BJ (cell line): ENCODE results near the gene IGSF6. TPM values are rescaled to one million over a fixed set of nuclear protein-coding genes. Genes with fewer than 3 reads are reported as not detected.
"Not testable (repeated sequence)": the region's sequence is repeated elsewhere in the genome, so short reads cannot be mapped to it uniquely, and the experiment has no call there.

Source experiments
- CTCF ChIA-PET: fragments of 350-600 bp; formaldehyde crosslinking; extraction: SDS; loops from one replicate; lab custom pipeline; 2021; ENCODE audit warnings: antibody characterized with exemption, inconsistent platforms; lab: Yijun Ruan, JAX
- POLR2A ChIA-PET: fragments of 300-600 bp; sonication (Branson Sonifier 250); formaldehyde crosslinking; extraction: SDS; loops from one replicate; lab custom pipeline; 2021; ENCODE audit warnings: antibody characterized with exemption; lab: Charles Lee
- DNase-seq: peaks from one replicate; pipeline ENCODE4 v3.0.0-alpha.2; 2011; ENCODE audit warnings: low read depth
- H3K27me3 ChIP-seq: 2 replicates; pipeline ENCODE4 v1.6.0; 2011; ENCODE audit warnings: low read length; ENCODE audit not compliant: control insufficient read depth, insufficient read depth
- H3K36me3 ChIP-seq: 2 replicates; pipeline ENCODE4 v1.5.1; 2011; ENCODE audit warnings: low read length; ENCODE audit not compliant: control insufficient read depth, insufficient read depth
- H3K4me3 ChIP-seq: 2 replicates; pipeline ENCODE4 v1.5.1; 2011; ENCODE audit warnings: low read depth, mild to moderate bottlenecking, control low read depth, low read length
- polyA plus RNA-seq: library from polyadenylated mRNA; depleted of rRNA; stranded (reverse); fragments of >200 nt; gene quantifications from 2 replicates; pipeline ENCODE4 v1.2.3, GENCODE V29; 2011
- TF ChIP-seq, protein P1 (sequence below): IDR thresholded peaks from 2 replicates; pipeline ENCODE4 v1.5.1; 2011; ENCODE audit warnings: low read depth, mild to moderate bottlenecking, control low read depth, inconsistent platforms, low read length, moderate library complexity; ENCODE audit not compliant: insufficient read depth

The IGSF6 gene
- polyA plus RNA-seq, 1 experiment: not detected

DNA sequence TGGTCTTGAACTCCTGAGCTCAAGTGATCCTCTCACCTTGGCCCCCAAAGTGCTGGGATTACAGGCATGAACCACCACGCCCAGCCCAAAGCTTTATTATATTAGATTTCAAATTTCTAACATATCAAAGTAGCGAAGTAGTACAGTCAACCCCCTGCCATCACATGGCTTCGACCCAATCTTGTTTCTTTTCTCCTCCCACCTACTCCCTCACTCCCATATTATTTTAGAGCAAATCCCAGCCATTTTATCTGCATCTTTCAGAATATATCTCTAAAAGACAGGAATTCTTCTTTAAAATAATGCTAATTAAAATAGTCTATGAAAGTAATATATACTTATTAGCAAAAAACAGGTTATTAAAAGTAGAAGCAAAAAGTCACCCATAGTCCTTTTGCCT, 893 bp downstream of the IGSF6 start:
- no peak overlapping the region for H3K4me3 ChIP-seq
- peaks cover 1% of the 10 kb centered on the region; the same call in 1 of the 2 replicates for H3K36me3 ChIP-seq
- H3K27me3 ChIP-seq: no peaks in the 10 kb centered on the region
- ChIA-PET CTCF (no interaction called here), POLR2A (no interaction called here)
- TF ChIP-seq, protein P1, sequence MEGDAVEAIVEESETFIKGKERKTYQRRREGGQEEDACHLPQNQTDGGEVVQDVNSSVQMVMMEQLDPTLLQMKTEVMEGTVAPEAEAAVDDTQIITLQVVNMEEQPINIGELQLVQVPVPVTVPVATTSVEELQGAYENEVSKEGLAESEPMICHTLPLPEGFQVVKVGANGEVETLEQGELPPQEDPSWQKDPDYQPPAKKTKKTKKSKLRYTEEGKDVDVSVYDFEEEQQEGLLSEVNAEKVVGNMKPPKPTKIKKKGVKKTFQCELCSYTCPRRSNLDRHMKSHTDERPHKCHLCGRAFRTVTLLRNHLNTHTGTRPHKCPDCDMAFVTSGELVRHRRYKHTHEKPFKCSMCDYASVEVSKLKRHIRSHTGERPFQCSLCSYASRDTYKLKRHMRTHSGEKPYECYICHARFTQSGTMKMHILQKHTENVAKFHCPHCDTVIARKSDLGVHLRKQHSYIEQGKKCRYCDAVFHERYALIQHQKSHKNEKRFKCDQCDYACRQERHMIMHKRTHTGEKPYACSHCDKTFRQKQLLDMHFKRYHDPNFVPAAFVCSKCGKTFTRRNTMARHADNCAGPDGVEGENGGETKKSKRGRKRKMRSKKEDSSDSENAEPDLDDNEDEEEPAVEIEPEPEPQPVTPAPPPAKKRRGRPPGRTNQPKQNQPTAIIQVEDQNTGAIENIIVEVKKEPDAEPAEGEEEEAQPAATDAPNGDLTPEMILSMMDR: no peak
- DNase-seq: no peak

DNA sequence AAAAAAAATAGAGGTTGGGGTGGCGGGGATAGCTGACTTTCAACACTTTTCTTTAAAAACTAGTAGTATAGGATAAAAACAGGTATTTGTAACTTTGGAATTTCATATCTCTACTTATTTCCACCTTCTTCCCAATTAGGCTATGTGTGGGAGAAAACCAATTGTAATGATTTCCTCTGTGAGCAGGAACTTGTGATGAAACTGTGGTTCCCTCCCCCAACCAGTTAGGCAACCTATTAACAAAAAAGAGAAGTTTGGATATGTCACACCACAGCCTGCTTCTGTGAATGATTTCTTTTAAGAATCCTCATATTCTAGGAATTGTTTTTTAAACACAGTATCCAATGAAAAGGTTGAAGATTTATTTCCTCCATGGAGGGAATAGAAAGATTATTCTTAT, 1.9 kb downstream of the IGSF6 start:
- Histone ChIP-seq H3K36me3 (peaks cover 1% of the 10 kb centered on the region; the same call in 1 of the 2 replicates), H3K27me3 (no peaks in the 10 kb centered on the region), H3K4me3 (no peak overlapping the region)
- DNase-seq: no peak
- POLR2A ChIA-PET: no interaction called here
- TF ChIP-seq, protein P1: no peak
- CTCF ChIA-PET: no interaction called here

DNA sequence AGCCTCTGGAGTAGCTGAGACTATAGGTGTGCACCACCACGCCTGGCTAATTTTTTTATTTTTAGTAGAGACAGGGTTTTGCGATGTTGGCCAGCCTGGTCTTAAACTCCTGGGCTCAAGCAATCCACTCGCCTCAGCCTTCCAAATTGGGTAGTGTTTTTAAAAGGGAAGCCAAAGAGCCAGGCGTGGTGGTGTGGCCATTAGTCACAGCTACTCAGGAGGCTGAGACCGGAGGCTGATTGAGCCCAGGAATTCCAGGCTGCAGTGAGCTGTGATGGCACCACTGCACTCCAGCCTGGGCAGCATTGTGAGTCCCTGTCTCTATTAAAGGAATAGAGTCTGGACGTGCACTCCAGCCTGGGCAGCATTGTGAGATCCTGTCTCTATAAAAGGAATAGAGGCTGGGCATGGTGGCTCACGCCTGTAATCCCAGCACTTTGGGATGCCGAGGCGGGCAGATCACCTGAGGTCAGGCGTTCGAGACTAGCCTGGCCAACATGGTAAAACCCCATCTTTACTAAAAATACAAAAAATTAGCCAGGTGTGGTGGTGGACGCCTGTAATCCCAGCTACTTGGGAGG, 2.5 kb downstream of the IGSF6 start:
- H3K4me3 ChIP-seq, CTCF ChIA-PET, POLR2A ChIA-PET, H3K36me3 ChIP-seq, DNase-seq, H3K27me3 ChIP-seq: not testable (repeated sequence)

DNA sequence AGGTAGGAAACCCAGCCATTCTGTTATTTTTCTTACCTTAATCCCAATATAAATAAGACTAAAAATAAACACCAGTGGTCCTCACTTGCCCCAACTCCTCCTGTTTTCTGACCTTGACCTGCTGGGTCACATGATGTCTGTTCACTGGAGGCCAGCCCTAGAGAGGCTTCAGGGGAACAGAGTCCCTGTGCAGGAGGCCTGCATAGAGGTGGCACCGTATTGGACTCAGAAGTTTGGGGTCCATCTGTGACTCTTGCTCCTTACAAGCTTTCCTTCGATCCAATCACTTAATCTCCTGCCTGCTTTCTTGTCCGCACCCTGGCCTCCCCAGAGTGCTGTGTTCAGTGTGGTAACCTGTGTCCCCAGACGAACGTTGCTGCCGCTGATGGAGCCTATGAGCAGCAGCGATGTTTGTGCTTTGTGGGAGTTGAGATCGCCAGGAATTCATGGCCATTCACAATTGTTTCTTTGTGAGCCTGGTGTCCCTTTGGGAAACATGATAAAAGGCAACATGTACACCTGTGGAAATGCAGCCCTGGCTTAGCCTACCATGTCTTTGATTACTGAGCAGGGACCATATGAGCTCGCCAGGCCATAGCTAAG, 4.7 kb downstream of the IGSF6 start:
- ChIA-PET CTCF (interaction anchor here (1.3 to 1.9 kb wide), 3 partner anchors 10 to 64 kb away, joined by 3 to 13 read pairs (median 8); no protein-coding TSS in a partner anchor), POLR2A (no interaction called here)
- no peak for DNase-seq
- H3K27me3 ChIP-seq: no peaks in the 10 kb centered on the region
- H3K36me3 ChIP-seq: peaks cover 3% of the 10 kb centered on the region
- H3K4me3 ChIP-seq: no peak overlapping the region
- TF ChIP-seq, protein P1: no peak

DNA sequence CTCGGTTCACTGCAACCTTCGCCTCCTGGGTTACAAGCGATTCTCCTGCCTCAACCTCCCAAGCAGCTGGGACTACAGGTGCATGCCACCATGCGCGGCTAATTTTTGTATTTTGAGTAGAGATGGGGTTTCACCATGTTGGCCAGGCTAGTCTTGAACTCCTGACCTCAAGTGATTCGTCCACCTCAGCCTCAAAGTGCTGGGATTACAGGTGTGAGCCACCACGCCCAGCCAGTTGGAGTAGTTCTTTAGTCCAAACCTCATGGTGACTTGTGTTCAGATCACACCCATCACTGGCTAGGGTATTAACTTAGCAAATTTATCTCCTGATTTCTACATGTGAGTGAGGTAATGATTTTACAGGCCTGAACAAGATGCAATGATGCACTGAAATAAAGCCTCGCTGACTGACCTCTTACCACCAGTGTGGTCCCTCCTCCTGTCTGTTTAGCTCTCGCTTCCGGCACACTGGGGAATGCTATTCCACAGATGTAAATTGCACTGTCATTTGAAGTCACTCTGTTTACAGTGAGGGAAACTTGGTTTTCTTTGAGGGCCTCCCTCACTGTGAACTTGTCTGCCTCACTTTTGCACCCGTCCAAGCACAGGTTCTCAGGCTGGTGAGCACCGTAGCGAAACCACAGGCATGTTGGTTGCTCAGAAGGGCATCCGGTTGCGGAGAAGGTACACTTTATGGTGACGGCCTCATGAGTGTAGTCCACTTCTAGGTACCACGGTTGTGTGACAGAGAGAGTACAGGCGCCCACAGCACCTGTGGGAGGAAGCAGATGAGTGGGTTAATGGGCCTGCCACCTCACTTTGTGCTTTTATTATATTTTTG, 5.5 kb downstream of the IGSF6 start:
- Histone ChIP-seq H3K27me3 (no peaks in the 10 kb centered on the region), H3K36me3 (peaks cover 3% of the 10 kb centered on the region), H3K4me3 (no peak overlapping the region)
- DNase-seq: no peak
- ChIA-PET CTCF (interaction anchor here (2.3 to 2.5 kb wide), 2 partner anchors 10 to 63 kb away, joined by 14 to 15 read pairs; no protein-coding TSS in a partner anchor), POLR2A (no interaction called here)
- TF ChIP-seq, protein P1: no peak
